GM08714 (cell line): ENCODE data around the gene RFX2.
"Not testable (repeated sequence)": the region's sequence is repeated elsewhere in the genome, so short reads cannot be mapped to it uniquely, and the experiment has no call there.

ENCODE experiments used
- H3K4me3 ChIP-seq: fragments of 200-500 bp; sonication (Bioruptor generic); 2 replicates; pipeline ENCODE4 v1.5.1; 2014; ENCODE audit warnings: mild to moderate bottlenecking, low read length, inconsistent platforms
- ZNF274 ChIP-seq: IDR thresholded peaks from 2 replicates; pipeline ENCODE4 v1.6.1; 2012; ENCODE audit warnings: mild to moderate bottlenecking, low read depth, low read length

The RFX2 gene

GRCh38 chr19:6073858-6074708, 36.2 kb downstream of the RFX2 start:
- no peak overlapping the region for H3K4me3 ChIP-seq
- TF ChIP-seq ZNF274 = no peak

DNA sequence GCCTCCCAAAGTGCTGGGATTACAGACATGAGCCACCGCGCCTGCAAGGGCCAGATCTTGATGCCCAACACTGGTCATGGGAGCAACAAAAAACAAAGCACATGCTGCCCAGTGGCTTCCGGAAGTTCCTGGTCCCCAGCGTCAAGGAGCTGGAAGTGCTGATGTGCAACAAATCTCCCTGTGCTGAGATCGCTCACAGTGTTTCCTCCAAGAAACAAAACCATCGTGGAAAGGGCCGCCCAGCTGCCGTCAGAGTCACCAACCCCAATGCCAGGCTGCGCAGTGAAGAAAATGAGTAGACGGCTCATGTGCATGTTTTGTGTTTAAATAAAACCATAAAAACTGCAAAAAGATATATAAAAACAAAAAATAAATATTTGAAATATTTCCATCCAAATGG, 37.1 kb downstream of the RFX2 start:
- H3K4me3 ChIP-seq = not testable (repeated sequence)

- H3K4me3 ChIP-seq = no peak overlapping the region
- no peak for TF ChIP-seq ZNF274
Measured at GRCh38 chr19:6071875-6072274, 38.4 kb downstream of the RFX2 start.

- TF ChIP-seq ZNF274 = no peak
- no peak overlapping the region for H3K4me3 ChIP-seq
Measured at GRCh38 chr19:6070720-6071485, 39.4 kb downstream of the RFX2 start.

DNA sequence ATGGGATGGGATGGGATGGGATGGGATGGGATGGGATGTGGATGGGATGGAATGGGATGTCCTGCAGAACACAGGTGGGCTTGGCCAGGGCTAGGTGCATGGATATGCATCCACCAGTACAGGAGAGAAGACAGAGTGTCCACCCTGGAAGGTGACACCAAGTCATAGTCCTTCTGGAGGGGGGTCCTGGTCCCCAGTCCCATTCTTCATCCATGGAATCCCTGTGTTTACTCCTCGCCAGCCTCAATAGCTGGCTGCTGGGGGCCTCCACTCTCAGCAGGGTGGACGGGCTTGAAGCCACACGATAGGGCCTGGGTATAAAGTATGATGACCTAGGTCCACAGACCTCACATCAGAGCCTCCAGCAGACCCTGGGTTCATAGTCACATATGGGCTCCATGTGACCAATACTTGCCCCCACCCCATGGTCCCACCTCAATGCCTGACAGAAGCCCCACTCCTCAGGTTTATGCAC, 40.1 kb downstream of the RFX2 start:
- TF ChIP-seq ZNF274 = no peak
- no peak overlapping the region for H3K4me3 ChIP-seq

DNA sequence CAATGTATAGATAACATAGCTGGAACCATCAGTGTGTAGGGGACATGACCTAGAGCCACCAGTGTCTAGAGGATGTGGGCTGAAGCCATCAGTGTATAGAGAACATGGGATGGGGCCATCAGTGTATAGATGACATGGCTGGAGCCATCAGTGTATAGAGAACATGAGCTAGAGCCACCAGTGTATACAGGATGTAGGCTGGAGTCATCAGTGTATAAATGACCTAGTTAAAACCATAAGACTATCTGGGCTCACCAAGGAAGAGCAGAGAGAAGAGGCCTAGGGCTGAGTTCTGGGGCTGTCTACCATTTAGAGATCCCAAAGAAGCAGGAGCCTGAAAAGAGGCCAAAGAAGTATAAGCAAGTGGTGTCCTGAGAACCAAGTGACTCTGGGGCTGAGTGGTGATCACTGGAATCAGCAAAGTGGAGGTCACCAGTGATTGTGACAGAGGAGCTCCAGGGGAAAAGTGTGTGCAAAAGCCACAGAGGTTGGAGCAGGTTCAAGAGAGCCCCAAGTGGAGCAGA, 41.0 kb downstream of the RFX2 start:
- no peak overlapping the region for H3K4me3 ChIP-seq
- TF ChIP-seq ZNF274 = no peak

DNA sequence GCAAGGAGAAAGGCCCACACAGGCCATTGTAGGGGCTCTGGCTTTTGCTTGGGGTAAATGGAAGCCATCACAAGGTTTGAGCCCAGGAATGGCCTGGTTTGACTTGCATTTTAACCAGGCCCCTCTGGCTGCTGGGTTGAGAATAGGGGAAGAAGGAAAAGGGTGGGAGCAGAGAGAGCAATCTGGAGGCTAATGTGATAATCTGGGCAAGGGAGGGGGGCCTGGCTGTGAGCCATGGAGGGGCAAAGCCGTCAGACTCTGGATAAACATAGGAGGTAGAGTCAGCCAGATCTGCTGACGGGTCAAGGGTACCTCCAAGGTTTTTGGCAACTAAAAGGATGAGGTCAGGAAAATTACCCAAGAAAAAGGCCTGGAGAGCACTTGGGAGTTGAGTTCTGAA, 41.6 kb downstream of the RFX2 start:
- no peak for TF ChIP-seq ZNF274
- H3K4me3 ChIP-seq = no peak overlapping the region

DNA sequence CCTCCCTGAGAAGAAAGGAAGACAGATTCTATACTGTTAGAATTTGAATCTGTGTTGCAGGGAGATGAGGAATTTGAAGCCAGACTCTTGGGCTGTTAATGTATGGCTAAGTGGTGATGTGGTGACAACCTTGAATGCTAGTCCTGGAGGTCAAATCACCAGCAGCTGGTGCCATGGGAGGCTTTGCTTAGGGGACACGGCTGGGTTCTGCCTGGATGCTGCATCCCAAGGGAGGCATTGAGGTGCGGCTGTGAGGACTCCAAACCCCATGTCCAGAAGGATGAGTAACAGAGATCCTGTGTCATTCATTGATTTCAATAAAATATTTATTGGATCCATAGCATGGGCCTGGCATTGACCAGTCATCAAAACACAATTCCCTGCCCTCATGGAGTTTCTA, 42.3 kb downstream of the RFX2 start:
- no peak overlapping the region for H3K4me3 ChIP-seq
- TF ChIP-seq ZNF274 = no peak

DNA sequence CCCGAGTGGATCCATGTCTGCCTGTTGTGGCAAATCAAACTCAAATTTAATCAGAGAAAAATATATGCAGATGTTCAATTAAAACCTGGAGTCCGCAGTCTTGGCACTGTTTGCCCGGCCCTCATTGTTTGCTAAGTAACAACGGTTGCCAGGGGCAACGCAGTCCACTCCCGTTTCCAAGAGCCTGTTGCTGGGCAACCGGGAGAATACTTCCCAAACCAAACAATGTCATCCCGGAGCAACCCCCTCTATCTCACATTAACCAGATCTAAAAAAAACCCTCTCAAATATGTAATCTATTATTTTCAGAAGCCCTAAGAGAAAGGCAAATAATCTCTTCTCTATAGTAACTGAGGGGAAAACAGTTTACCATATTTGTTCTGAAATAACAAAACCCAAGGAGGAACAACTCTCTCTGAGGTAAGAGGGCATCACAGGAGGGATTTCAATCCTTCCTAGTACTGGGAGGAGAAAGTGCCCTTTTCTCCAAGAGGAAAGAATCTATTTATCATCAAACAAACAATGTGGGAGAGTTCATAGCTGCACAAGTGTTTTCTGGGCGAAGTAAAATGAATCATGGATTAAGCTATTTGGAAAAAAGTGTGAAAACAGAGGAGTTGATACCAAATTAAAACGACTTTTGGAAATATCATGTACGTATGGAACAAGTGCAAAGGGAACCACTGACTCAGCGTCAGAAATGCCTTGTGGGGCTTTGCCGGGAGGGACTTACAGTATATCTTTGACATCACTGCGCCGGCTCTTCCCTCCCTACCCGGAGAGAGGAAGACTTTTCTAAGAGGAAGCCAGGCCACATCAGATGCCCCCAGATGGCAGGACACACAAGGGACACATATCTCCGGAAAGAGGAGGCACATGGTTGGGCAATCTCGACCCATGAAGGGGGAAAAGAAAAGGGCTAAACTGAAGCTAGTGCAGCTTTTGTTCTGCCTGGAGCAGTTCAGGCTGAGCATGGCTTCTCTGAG, 43.3 kb downstream of the RFX2 start:
- no peak for TF ChIP-seq ZNF274
- H3K4me3 ChIP-seq = no peak overlapping the region; the same call in 1 of the 2 replicates

DNA sequence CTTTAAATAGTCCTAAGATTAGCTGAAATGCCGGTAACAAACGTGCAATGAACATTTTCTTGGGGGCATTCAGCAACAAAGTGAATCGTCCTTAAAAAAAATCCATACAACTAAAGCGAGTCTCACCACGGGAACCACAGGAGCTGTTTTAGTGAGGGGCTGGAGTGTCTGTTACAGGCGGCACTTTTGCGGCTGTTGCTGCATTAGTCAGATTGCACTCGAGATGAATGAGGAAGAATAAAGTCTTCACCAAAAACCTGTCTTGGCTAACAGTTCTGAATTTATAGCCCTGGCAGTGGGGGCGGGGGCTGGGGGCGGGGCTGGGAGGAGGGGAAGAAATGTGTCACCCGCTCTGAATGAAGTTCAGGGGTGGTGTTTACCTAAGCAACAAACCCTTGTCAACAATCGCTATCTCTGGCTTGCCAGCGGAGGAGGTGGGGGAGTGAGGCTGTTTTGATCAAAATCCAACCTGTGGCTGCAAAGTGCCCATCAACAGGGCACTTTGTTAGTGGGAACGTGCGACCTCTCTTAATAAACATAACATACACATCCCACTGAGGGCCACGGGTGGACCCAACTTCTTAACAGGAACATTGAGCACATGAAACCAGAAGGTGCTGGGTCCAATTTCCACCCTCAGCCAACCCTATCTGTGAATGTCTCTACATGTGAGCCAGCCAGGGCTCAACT, 44.5 kb downstream of the RFX2 start:
- TF ChIP-seq ZNF274 = no peak
- no peak overlapping the region; the same call in 1 of the 2 replicates for H3K4me3 ChIP-seq

- no peak for TF ChIP-seq ZNF274
- no peak overlapping the region for H3K4me3 ChIP-seq
Measured at GRCh38 chr19:6064336-6065073, 45.8 kb downstream of the RFX2 start.

DNA sequence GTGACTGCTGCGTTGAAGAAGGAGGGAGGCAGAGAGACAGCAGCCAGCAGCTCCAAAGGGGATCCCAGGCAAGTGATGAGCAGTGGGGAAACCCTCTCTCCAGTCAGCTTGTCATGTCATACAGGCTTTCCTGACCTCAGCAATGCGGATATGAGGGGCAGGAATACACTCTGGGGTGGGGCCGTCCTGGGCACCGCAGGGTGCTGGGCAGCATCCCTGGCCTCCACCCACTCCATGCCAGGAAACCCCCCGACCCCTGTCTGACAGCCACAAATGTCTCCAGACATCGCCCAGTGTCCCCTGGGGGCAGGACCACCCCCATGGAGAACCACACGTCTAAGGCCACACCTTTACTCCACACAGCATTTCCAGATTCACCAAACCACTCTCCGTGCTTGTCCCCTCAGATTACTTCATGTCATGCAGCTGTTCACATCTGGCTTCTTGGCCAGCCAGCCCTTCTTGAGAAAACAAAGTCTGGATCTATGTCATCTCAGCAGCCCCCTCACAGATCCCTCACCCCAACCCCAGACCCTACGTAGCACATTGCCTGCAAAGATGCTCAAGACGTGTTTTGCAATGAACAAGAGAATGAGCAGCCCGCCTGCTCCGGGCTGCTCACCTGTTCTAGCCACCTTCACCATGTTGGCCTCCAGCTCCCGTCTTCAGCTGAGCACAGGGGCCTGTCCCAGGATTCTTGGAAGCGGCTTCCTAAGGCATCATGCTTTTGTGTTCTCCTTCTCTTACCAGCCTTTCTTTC, 46.5 kb downstream of the RFX2 start:
- H3K4me3 ChIP-seq = no peak overlapping the region

More for the DNA sequence above, 46.5 kb downstream of the RFX2 start:
- no peak for TF ChIP-seq ZNF274
